Endothelial cell of umbilical vein (primary cell): ENCODE data around the gene GGTLC3. TPM values are rescaled to one million over a fixed set of nuclear protein-coding genes. Genes with fewer than 3 reads are reported as not detected.
"Not testable (repeated sequence)": the region's sequence is repeated elsewhere in the genome, so short reads cannot be mapped to it uniquely, and the experiment has no call there.

Source experiments
- BruUV-seq: library from RNA; stranded (reverse); fragments of 400-500 nt; replicated peaks from 2 replicates; lab custom pipeline; 2021; lab: Mats Ljungman, UMichigan
- CTCF ChIA-PET: fragments of 300-600, 350-600 bp; sonication (Branson Sonifier 250); formaldehyde crosslinking; loops from one replicate; lab custom pipeline; 2021; ENCODE audit warnings: antibody characterized with exemption, inconsistent platforms; lab: Charles Lee
- POLR2A ChIA-PET: fragments of 300-600, 350-600 bp; sonication (Branson Sonifier 250); formaldehyde crosslinking; loops from one replicate; lab custom pipeline; 2021; ENCODE audit warnings: antibody characterized with exemption, inconsistent platforms; lab: Charles Lee
- DNase-seq: peaks from one replicate; pipeline ENCODE4 v3.0.0-alpha.2; 2011; ENCODE audit warnings: low read depth, low spot score
- FAIRE-seq: peaks from 2 replicates; lab custom pipeline; 2011; peaks lifted over from hg19 to GRCh38; lab: Jason Lieb, UNC
- H2AFZ ChIP-seq: 2 replicates; pipeline ENCODE4 v1.6.0; 2012; ENCODE audit warnings: low read depth, low read length, control low read depth, inconsistent platforms
- H3K27ac ChIP-seq: 2 replicates; pipeline ENCODE4 v1.5.1; 2011; ENCODE audit warnings: low read depth, mild to moderate bottlenecking, control low read depth, low read length, moderate library complexity; ENCODE audit not compliant: insufficient read depth
- H3K27me3 ChIP-seq, 2 experiments: 2 replicates each; pipeline versions ENCODE4 v1.6.0 to v1.6.1; 2011; ENCODE audit warnings: low read length in 2 of 2, mixed read lengths in 1 of 2; ENCODE audit not compliant: control insufficient read depth in 2 of 2, insufficient read depth in 2 of 2
- H3K36me3 ChIP-seq, 2 experiments: 2 replicates in 1 of 2; 3 replicates in 1 of 2; pipeline ENCODE4 v1.5.1; 2011; ENCODE audit warnings: low read length in 2 of 2, mild to moderate bottlenecking in 1 of 2, moderate library complexity in 1 of 2; ENCODE audit not compliant: control insufficient read depth in 2 of 2, insufficient read depth in 2 of 2; ENCODE audit errors: extremely low read depth in 1 of 2
- H3K4me1 ChIP-seq: 3 replicates; pipeline ENCODE4 v1.5.1; 2011; ENCODE audit warnings: mild to moderate bottlenecking, low read length; ENCODE audit not compliant: control insufficient read depth, insufficient read depth; ENCODE audit errors: extremely low read depth
- H3K4me2 ChIP-seq: 2 replicates; pipeline ENCODE4 v1.6.1; 2011; ENCODE audit warnings: low read length, control low read depth, mixed read lengths; ENCODE audit not compliant: insufficient read depth
- H3K4me3 ChIP-seq, 3 experiments: fragments of 200-600 bp in 1 of 3; sonication (generic), shearing (Covaris generic) in 1 of 3; replicated peaks in 1 of 3; 2 replicates each; pipeline ENCODE4 v1.5.1; 2011 to 2016; ENCODE audit warnings: control low read depth in 3 of 3, low read length in 3 of 3, mild to moderate bottlenecking in 2 of 3, inconsistent platforms in 1 of 3, low read depth in 1 of 3, moderate library complexity in 1 of 3; ENCODE audit not compliant: insufficient read depth in 1 of 3
- H3K79me2 ChIP-seq: 2 replicates; pipeline ENCODE4 v1.6.0; 2012; ENCODE audit warnings: low read length, inconsistent platforms; ENCODE audit not compliant: control insufficient read depth, insufficient read depth
- H3K9ac ChIP-seq: replicated peaks from 2 replicates; pipeline ENCODE3; 2011; ENCODE audit warnings: low read length, control low read depth; ENCODE audit not compliant: insufficient read depth; ENCODE audit errors: extremely low read depth
- H3K9me1 ChIP-seq: replicated peaks from 3 replicates; pipeline ENCODE4 v1.6.0; 2011; ENCODE audit warnings: mild to moderate bottlenecking, low read length; ENCODE audit not compliant: control insufficient read depth, insufficient read depth; ENCODE audit errors: extremely low read depth
- H3K9me3 ChIP-seq: replicated peaks from 2 replicates; pipeline ENCODE4 v1.5.1; 2012; ENCODE audit warnings: low read length, inconsistent platforms; ENCODE audit not compliant: control insufficient read depth, insufficient read depth
- H4K20me1 ChIP-seq: replicated peaks from 2 replicates; pipeline ENCODE3; 2011; ENCODE audit warnings: mild to moderate bottlenecking, low read length; ENCODE audit not compliant: control insufficient read depth, insufficient read depth; ENCODE audit errors: extremely low read depth
- dilution Hi-C: fragments of 300-500 bp; cut with MboI; formaldehyde crosslinking; loops from one replicate; pipeline ENCODE4 v1.15.0; 2019; ENCODE audit warnings: low sequenced_read_pairs; ENCODE audit not compliant: extremely low pct_ligation_motif_present
- intact Hi-C: fragments of 100-400 bp; cut with micrococcal nuclease; formaldehyde crosslinking; loops from one replicate; pipeline ENCODE4 v1.10.0; 2022
- polyA plus RNA-seq, 4 experiments: library from polyadenylated mRNA; depleted of rRNA in 3 of 4; stranded (reverse) in 3 of 4; unstranded in 1 of 4; fragments of >200 nt; gene quantifications; 2 replicates each; pipeline versions ENCODE4 v1.2.1 to v1.2.3, GENCODE V29; 2011 to 2012; ENCODE audit warnings: missing spikeins in 1 of 4
- total RNA-seq: library from RNA; stranded (reverse); gene quantifications from 2 replicates; pipeline ENCODE4 v1.2.3, GENCODE V29; 2021

GGTLC3 gene
- total and polyA plus RNA-seq, 2 donors (not counting 3 experiments of a cell fraction or from before 2014, with no cell fraction given) = not detected

DNA sequence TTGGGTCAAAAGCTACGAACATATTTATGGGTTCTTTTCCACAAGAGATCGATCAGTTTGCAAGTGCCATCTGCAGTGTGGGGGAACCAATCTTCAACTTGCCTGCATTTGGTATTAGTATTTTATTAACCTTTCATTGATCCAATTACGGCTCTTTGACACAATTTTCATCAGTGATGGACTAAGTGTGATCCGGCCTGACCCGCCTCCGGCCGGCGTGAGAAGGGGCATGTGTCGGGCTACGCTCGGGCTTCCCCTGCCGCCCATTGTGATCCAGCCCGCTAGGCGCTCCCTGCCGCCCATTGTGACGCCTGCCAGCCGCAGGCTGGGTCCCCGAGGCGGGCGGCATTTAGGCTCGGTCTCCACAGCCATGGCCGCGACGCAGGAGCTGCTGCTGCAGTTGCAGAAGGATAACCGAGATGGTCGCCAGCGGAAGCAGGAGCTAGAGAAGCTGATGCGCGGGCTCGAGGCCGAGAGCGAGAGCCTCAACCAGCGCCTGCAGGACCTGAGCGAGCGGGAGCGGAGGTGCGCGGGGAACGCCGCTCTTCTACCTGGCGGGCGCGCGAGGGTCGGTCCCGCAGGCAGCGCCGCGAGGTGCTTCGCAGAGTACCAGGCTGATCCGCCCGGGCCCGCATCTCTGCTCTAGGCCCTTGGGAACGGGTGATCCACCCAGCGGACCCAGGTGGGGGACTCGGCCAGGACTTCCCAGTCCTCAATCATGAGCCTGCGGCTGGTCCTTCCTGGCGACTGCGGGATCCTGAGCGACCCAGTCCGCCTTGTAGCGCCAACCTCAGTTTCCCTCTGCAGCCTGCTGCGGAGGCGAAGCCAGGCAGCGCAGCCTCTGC lies 10.0 kb upstream of the GGTLC3 start, which contains the start of gene TMEM191B:
TSS of gene TMEM191B (plus strand) at position 51 of the 845 bp plus-strand sequence. CDS start at position 230, 179 bp downstream.
- H3K79me2 ChIP-seq, FAIRE-seq, H3K27me3 ChIP-seq, H2AFZ ChIP-seq, H3K9me3 ChIP-seq, H3K9ac ChIP-seq, H3K9me1 ChIP-seq, H3K27ac ChIP-seq, H3K36me3 ChIP-seq, intact Hi-C loops, H3K4me1 ChIP-seq, H4K20me1 ChIP-seq, DNase-seq, CTCF ChIA-PET, H3K4me3 ChIP-seq, H3K4me2 ChIP-seq, BruUV-seq, POLR2A ChIA-PET, dilution Hi-C loops: not testable (repeated sequence)

DNA sequence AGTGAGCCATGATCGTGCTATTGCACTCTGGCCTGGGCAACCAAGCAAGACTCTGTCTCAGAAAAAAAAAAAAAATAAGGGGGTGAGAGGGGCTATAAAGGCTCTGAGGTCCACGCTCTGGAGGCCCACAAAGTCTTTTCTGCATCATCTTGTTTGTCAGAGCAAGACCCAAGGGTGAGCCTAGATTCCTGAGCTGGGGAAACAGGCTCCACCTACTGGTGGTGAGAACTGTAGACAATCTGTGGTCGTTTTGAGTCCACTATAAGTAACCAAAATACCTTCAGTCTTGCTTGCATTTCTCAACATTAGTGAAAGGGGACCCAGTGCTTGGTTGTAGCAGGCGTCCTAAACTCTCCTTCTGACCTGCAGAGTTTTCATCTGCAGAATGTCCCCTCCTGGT lies 5.4 kb upstream of the GGTLC3 start:
- H3K4me1 ChIP-seq, H3K9me3 ChIP-seq, H3K4me2 ChIP-seq, H3K36me3 ChIP-seq, intact Hi-C loops, DNase-seq, H3K27ac ChIP-seq, H2AFZ ChIP-seq, FAIRE-seq, CTCF ChIA-PET, H3K4me3 ChIP-seq, H3K9ac ChIP-seq, H4K20me1 ChIP-seq, H3K9me1 ChIP-seq, BruUV-seq, H3K27me3 ChIP-seq, H3K79me2 ChIP-seq, dilution Hi-C loops, POLR2A ChIA-PET: not testable (repeated sequence)

DNA sequence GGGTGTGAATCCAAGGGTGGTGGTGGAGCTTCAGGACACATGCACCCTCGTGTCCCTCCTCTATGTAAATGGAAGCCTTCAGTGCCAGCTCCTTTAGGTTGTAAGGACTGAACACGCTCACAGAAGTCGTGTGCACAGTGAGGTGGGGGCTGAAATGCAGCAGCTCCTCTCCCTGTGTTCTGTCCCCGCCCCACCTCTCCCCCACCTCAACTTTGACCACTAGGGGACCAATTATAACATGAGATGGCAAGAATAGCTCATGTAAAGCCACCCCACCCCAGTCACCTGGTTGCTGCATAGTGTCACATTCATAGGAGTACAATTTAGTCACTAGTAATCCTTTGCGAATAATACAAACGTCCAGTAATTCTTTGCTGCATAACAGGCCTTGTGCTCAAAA lies 4.8 kb upstream of the GGTLC3 start:
- H3K4me2 ChIP-seq, BruUV-seq, dilution Hi-C loops, FAIRE-seq, H3K27ac ChIP-seq, H3K79me2 ChIP-seq, H3K36me3 ChIP-seq, H3K4me1 ChIP-seq, H4K20me1 ChIP-seq, DNase-seq, H3K9me1 ChIP-seq, H3K9me3 ChIP-seq, CTCF ChIA-PET, POLR2A ChIA-PET, intact Hi-C loops, H2AFZ ChIP-seq, H3K4me3 ChIP-seq, H3K9ac ChIP-seq, H3K27me3 ChIP-seq: not testable (repeated sequence)

DNA sequence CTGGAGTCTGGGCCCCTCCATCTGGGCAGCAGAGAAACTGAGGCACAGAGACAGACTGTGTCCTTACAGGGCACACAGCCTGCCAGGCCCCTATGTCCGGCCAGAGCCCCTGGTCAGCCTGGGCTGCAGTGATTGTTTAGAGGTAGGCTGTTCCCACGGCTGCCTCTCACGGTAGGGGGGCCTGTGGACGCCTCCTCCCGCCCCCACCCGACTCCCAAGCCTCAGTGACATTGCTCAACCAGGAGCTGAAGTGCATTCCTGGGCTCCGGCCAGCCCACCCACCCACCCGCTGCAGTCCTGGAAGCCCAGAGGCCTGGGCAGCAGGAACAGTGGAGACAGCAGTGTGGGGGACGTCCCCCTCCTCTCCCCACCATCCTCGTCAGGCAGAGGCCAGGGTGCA lies 4.5 kb downstream of the GGTLC3 start:
- FAIRE-seq, H3K79me2 ChIP-seq, H3K4me2 ChIP-seq, dilution Hi-C loops, BruUV-seq, H2AFZ ChIP-seq, H3K9me1 ChIP-seq, H4K20me1 ChIP-seq, H3K27ac ChIP-seq, POLR2A ChIA-PET, H3K27me3 ChIP-seq, H3K4me1 ChIP-seq, CTCF ChIA-PET, H3K9ac ChIP-seq, H3K9me3 ChIP-seq, intact Hi-C loops, H3K36me3 ChIP-seq, H3K4me3 ChIP-seq, DNase-seq: not testable (repeated sequence)
